AG09319 (cell line): Measurements from ENCODE around the gene SHQ1.
A peak's percentile ranks its signal among the peaks of the same experiment; 100 is the strongest.

Experiments
- DNase-seq: peaks from one replicate; pipeline ENCODE4 v3.0.0-alpha.2; 2010; ENCODE audit warnings: low read depth; ENCODE audit errors: extremely low read depth
- CTCF ChIP-seq: IDR thresholded peaks from 2 replicates; pipeline ENCODE4 v1.5.1; 2011; ENCODE audit warnings: low read depth, mild to moderate bottlenecking, inconsistent platforms, low read length, moderate library complexity

SHQ1 gene

DNA sequence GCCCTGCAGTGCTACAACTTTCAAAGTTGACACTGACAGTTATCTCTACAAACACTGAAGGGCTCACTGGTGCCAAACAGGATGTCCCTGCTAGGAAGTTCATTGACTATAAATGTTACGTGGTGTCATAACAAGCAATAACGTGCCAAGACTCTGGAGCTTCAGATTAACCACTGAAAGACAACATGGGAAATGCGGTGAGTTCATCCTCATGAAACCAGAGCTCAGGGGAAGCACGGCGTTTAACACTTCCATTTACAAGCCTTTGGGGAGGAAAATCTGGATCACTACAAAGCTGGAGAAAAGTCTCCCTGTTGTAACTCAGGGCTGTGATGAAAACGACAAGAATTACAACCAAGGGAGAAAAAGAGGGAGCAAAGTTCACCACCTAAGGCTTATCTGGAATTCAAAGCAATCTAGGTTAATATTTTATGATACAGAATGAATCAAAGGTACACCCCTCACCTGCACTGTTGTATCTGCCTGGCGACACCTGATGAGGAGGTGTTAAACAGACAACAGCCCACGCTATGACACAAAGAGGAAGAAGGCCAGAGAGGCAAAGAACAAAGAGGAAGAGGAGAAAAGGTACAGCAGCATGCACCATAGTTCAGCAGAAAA lies 27.0 kb downstream of the SHQ1 start:
- no peak for TF ChIP-seq CTCF
- DNase-seq, result no peak

GRCh38 chr3:72820415-72820814 lies 27.8 kb downstream of the SHQ1 start:
- TF ChIP-seq CTCF, result no peak
- DNase-seq, result peak; percentile 34

DNA sequence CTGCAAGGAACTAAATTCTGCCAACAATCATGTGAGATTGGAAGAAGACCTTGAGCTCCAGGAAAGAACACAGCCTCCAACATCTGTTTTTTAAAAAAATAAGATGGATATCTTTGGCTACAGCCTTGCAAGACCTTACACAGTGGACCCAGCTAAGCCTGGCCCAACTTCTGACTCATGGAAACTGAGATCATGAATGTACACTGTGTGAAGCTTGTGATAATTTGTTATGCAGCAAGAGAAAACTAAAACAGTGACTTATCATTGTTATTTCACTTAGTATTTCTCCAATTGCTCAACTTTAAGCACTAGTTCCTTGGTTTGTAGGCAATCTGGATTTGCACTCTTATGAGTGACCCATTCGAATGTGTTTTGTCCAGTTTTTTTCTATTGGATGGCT lies 29.3 kb downstream of the SHQ1 start:
- no peak for TF ChIP-seq CTCF
- DNase-seq, result peak; percentile 51

DNA sequence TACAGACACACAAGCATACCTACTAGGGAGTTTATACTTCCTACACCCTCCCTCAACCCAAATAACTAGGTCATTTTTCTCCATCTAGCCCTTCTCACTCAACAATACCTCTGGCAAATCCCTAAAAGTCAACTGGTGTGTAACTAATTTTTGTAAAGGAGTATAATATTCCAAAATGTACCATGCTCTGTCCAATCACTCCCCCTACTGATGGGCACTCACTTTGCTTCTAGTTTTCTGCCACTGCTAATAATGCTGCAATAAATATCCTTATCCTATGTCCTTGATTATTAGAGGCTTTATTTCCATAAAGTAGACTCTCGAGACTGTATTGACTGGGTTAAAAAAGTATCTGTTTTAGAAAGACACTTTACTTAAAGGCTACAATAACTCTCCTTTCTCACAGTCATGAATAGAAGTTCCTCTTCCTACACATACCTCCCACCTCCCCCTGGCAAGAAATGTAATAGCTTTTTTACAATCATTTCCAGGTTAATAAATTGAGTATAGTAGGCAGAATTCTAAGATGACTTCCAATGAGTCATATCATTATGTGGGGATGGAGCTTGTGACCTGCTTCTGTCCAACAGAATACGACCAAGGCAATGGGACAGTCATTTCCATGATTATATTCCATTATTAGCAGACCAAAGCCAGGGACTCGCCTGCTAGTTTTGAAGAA lies 30.0 kb downstream of the SHQ1 start:
- peak; percentile 18 for DNase-seq
- peak; percentile 79 for TF ChIP-seq CTCF

DNA sequence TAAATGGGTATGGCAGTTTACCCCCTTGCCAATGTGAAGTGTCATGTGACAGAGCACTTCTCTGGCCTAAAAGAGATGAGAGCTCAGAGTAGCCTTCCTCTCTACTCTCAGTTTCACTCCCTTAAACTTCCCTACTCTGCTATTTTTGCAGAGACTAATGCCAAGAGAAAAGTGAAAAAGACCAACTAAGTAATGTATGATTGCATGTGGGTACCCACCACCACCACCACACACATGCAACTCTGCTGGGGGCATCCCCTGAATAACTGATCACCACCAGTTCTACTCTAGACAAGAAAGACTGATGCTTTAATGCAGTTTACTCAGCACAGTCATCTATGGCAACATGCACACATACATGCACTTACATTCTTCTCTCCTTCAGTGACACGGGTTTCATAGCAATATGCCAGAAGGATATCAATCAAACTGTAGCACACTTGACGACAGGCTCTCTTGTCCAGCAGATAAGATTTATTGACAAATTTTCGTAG lies 31.3 kb downstream of the SHQ1 start:
- no peak for TF ChIP-seq CTCF
- DNase-seq, result no peak

GRCh38 chr3:72814308-72814707 lies 33.9 kb downstream of the SHQ1 start:
- DNase-seq, result no peak

More at GRCh38 chr3:72814308-72814707, 33.9 kb downstream of the SHQ1 start:
- no peak for TF ChIP-seq CTCF
